Osteoblast (primary cell): Measurements from ENCODE around the gene TAF6. TPM values are rescaled to one million over a fixed set of nuclear protein-coding genes. Genes with fewer than 3 reads are reported as not detected.

Experiments
- DNase-seq: peaks from one replicate; pipeline ENCODE4 v3.0.0; 2011; ENCODE audit warnings: low spot score, mixed read lengths; ENCODE audit not compliant: insufficient read length; ENCODE audit errors: missing footprints
- H2AFZ ChIP-seq: 2 replicates; pipeline ENCODE4 v1.6.0; 2011; ENCODE audit warnings: mild to moderate bottlenecking, low read length
- H3K27ac ChIP-seq: 2 replicates; pipeline ENCODE4 v1.5.1; 2011; ENCODE audit warnings: mild to moderate bottlenecking, low read depth, low read length, moderate library complexity
- H3K27me3 ChIP-seq: 2 replicates; pipeline ENCODE4 v1.6.0; 2012; ENCODE audit warnings: mild to moderate bottlenecking, control low read depth, inconsistent platforms, low read length, moderate library complexity; ENCODE audit not compliant: insufficient read depth
- H3K36me3 ChIP-seq: 2 replicates; pipeline ENCODE4 v1.5.1; 2011; ENCODE audit warnings: mild to moderate bottlenecking, low read length, control low read depth, moderate library complexity; ENCODE audit not compliant: insufficient read depth
- H3K4me1 ChIP-seq: 2 replicates; pipeline ENCODE4 v1.5.1; 2011; ENCODE audit warnings: mild to moderate bottlenecking, low read length, control low read depth, moderate library complexity; ENCODE audit not compliant: insufficient read depth
- H3K4me2 ChIP-seq: 2 replicates; pipeline ENCODE4 v1.6.0; 2011; ENCODE audit warnings: mild to moderate bottlenecking, low read length; ENCODE audit not compliant: insufficient read depth
- H3K4me3 ChIP-seq: fragments of 200-600 bp; sonication (generic); 3 replicates; pipeline ENCODE4 v1.5.1; 2012; ENCODE audit warnings: mild to moderate bottlenecking, low read length, inconsistent platforms; ENCODE audit not compliant: insufficient read depth
- H3K79me2 ChIP-seq: 2 replicates; pipeline ENCODE4 v1.6.0; 2012; ENCODE audit warnings: mild to moderate bottlenecking, low read length, control low read depth, inconsistent platforms; ENCODE audit not compliant: insufficient read depth
- H3K9me3 ChIP-seq: 2 replicates; pipeline ENCODE4 v1.5.1; 2011; ENCODE audit warnings: low read depth, low read length, control low read depth
- H4K20me1 ChIP-seq: 2 replicates; pipeline ENCODE4 v1.6.0; 2012; ENCODE audit warnings: mild to moderate bottlenecking, low read length, control low read depth; ENCODE audit not compliant: insufficient read depth
- CTCF ChIP-seq: IDR thresholded peaks from 2 replicates; pipeline ENCODE4 v1.5.1; 2011; ENCODE audit warnings: mild to moderate bottlenecking, low read depth, low read length, moderate library complexity; ENCODE audit errors: extremely low read depth
- total RNA-seq: library from RNA; depleted of rRNA; stranded (reverse); fragments of >200 nt; gene quantifications from 2 replicates; pipeline ENCODE4 v1.2.3, GENCODE V29; 2012

Gene TAF6
- total RNA-seq, 1 donor = 36.2 TPM

- peak; percentile 93 for DNase-seq
- Histone ChIP-seq H3K27me3 (no peaks in the 10 kb centered on the region), H3K4me3 (peak within 1 kb of the TSS; percentile 92), H3K4me1 (peaks cover 31% of the 10 kb centered on the region), H3K4me2 (peak within 1 kb of the TSS; percentile 86), H3K79me2 (peaks cover 33% of the 10 kb centered on the region), H3K9me3 (no peaks in the 10 kb centered on the region), H3K36me3 (peaks cover 37% of the 10 kb centered on the region), H2AFZ (peak within 1 kb of the TSS; percentile 93), H4K20me1 (peaks cover 5% of the 10 kb centered on the region), H3K27ac (peak within 1 kb of the TSS; percentile 84)
- no peak for TF ChIP-seq CTCF
Observed at GRCh38 chr7:100088621-100089457, 30.3 kb downstream of the TAF6 start, which contains the start of gene COPS6. TSS of gene COPS6 (plus strand) at chr7:100088969. CDS start at chr7:100088991, 22 bp downstream.

GRCh38 chr7:100088095-100088620, 31.0 kb downstream of the TAF6 start:
- peaks cover 30% of the 10 kb centered on the region for H3K36me3 ChIP-seq
- peaks cover 31% of the 10 kb centered on the region for H3K4me1 ChIP-seq
- H3K27ac ChIP-seq = peak overlapping the region; percentile 84
- no peaks in the 10 kb centered on the region for H3K9me3 ChIP-seq
- peak overlapping the region; percentile 79 for H2AFZ ChIP-seq
- no peaks in the 10 kb centered on the region for H3K27me3 ChIP-seq
- no peak for DNase-seq
- H3K4me2 ChIP-seq = peak overlapping the region; percentile 86
- peak overlapping the region; percentile 92 for H3K4me3 ChIP-seq
- no peak for TF ChIP-seq CTCF
- H4K20me1 ChIP-seq = no peaks in the 10 kb centered on the region
- H3K79me2 ChIP-seq = peaks cover 32% of the 10 kb centered on the region

- peak overlapping the region; percentile 84 for H3K27ac ChIP-seq
- H3K4me3 ChIP-seq = no peak overlapping the region
- no peak for TF ChIP-seq CTCF
- H3K4me2 ChIP-seq = peak overlapping the region; percentile 65
- no peaks in the 10 kb centered on the region for H3K27me3 ChIP-seq
- DNase-seq = peak; percentile 92
- H3K4me1 ChIP-seq = peaks cover 33% of the 10 kb centered on the region
- no peaks in the 10 kb centered on the region for H4K20me1 ChIP-seq
- peak overlapping the region; percentile 61 for H2AFZ ChIP-seq
- no peaks in the 10 kb centered on the region for H3K9me3 ChIP-seq
- H3K36me3 ChIP-seq = peaks cover 20% of the 10 kb centered on the region
- peaks cover 28% of the 10 kb centered on the region for H3K79me2 ChIP-seq
Observed at GRCh38 chr7:100087055-100087750, 32.0 kb downstream of the TAF6 start.

- Histone ChIP-seq H3K4me1 (peaks cover 40% of the 10 kb centered on the region), H3K27ac (no peak overlapping the region), H3K27me3 (no peaks in the 10 kb centered on the region), H3K36me3 (peaks cover 4% of the 10 kb centered on the region), H2AFZ (no peak overlapping the region), H3K79me2 (peaks cover 25% of the 10 kb centered on the region), H3K9me3 (no peaks in the 10 kb centered on the region), H4K20me1 (peaks cover 2% of the 10 kb centered on the region), H3K4me3 (no peak overlapping the region), H3K4me2 (no peak overlapping the region)
- DNase-seq = no peak
- no peak for TF ChIP-seq CTCF
Observed at GRCh38 chr7:100085515-100085914, 33.6 kb downstream of the TAF6 start.
